ENCODE measurements around the gene PIM3.

The PIM3 gene

DNA sequence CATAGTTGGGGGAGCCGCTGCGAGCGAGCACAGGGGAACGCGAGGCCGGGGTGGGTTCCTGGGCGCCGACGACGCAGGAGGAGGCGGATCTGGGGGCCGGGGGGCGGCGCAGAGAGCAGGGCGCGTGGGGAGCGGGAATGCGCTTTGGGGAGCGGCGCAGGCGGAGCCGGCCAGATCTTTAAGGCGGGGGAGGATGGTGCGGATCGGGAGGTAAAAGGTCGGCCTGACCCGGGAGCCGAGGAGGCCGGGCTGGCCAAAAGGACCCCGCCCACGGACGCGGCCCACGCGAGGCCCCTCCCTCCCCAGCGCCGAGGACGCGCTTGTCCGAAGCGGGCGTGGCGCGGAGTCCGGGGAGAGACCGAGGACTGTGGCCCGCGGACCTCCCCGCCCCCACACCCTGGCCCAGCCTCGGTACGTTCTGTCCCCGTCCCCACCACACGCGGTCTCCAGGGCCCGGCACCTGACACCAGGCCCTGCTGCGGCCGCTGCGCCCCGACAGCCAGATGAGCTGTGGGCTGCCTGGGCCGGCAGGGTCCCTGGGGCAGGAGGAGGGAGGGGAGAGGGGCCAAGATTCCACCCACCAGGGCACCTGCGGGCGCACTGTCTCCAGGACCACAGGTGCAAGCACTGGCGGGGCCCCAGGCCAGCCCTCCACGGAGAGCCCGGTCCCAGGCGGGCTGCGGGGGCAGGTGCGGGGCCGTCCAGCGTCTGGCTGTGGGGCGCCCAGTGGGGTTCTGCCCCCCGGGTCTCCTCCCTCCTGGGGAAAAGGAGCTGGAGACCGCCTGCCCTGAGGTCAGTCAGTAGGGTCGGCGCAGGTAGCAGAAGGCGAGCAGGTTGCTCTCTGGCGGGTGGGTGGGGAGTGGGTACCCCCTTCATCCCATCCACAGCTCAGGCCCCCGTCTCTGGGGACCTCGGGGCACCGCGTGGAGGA, 10.9 kb downstream of the PIM3 start:
- no peak for TF ChIP-seq CTCF (IDR thresholded peaks at IDR 0.05; ENCODE audit: control insufficient read depth, insufficient read depth, low read depth, low read length, missing control alignments)
- no peak for DNase-seq (ENCODE audit: low read depth)
- H3K4me3 ChIP-seq (ENCODE audit: control insufficient read depth, low read depth, low read length): peak overlapping the region; percentile 56

GRCh38 chr22:49972163-49973017, 11.8 kb downstream of the PIM3 start:
- no peak for DNase-seq (ENCODE audit: low read depth)
- TF ChIP-seq CTCF (IDR thresholded peaks at IDR 0.05; ENCODE audit: control insufficient read depth, insufficient read depth, low read depth, low read length, missing control alignments): no peak
- H3K4me3 ChIP-seq (ENCODE audit: control insufficient read depth, low read depth, low read length): no peak overlapping the region

DNA sequence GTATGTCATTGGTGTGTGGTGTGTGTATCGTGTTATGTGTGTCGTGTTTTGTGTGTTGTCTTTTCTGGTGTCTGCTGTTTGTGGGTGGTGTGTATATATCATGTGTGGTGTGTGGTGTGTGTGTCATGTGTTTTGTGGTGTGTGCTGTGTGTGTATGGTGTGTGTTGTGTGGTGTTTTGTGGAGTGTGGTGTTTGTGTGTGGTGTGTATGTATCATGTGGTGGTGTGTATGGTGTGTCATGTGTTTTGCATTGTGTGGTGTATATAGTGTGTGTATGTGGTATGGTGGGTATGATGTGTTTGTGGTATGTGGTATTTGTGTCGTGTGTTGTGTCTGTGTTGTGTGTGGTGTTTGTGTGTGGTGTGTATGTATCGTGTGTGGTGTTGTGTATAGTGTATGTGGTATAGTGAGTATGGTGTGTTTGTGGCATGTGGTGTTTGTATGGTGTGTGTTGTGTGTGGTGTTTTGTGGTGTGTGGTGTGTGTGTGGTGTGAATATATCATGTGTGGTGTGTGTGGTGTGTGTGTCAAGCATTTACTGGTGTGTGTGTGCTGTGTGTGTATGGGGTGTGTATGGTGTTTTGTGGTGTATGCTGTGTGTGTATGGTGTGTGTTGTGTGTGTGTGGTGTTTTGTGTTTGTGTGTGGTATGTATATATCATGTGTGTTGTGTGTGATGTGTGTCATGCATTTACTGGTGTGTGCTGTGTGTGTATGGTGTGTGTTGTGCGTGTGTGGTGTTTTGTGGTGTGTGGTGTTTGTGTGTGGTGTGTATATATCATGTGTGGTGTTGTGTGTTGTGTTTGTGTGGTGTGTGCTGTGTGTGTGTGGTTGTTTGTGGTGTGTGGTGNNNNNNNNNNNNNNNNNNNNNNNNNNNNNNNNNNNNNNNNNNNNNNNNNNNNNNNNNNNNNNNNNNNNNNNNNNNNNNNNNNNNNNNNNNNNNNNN, 12.7 kb downstream of the PIM3 start:
- H3K4me3 ChIP-seq (ENCODE audit: control insufficient read depth, low read depth, low read length): no peak overlapping the region
- TF ChIP-seq CTCF (IDR thresholded peaks at IDR 0.05; ENCODE audit: control insufficient read depth, insufficient read depth, low read depth, low read length, missing control alignments): no peak
- no peak for DNase-seq (ENCODE audit: low read depth)

DNA sequence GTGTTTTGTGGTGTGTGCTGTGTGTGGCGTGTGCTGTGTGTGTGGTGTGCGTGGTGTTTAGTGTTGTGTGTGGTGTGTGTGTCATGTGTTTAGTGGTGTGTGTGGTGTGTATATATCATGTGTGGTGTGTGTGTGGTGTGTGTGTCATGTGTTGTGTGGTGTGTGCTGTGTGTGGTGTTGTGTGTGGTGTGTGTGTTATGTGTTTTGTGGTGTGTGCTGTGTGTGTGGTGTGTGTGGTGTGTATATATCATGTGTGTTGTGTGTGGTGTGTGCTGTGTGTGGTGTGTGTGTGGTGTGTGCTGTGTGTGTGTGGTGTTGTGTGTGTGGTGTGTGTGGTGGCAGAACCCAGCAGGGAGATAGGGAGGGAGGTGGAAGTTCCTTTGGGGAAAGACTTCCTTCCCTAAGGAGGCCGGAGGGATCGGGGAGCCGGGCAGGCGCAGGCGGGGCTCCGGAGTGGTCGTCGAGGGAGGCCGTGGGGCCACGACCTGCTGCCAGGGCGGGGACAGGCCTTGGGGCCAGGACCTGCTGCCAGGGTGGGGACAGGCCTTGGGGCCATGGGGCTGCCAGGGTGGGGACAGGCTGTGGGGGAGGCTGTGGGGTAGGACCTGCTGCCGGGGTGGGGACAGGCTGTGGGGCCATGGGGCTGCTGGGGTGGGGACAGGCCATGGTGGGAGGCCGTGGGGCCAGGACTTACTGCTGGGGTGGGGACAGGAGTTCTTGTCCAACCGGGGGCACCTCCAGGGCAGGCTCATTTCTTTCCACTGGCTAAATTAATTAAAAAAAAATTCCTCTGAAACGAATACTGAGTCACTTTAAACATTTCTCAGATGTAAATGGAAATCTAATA, 15.2 kb downstream of the PIM3 start:
- H3K4me3 ChIP-seq (ENCODE audit: control insufficient read depth, low read depth, low read length): no peak overlapping the region
- TF ChIP-seq CTCF (IDR thresholded peaks at IDR 0.05; ENCODE audit: control insufficient read depth, insufficient read depth, low read depth, low read length, missing control alignments): no peak
- DNase-seq (ENCODE audit: low read depth): no peak

- no peak for TF ChIP-seq CTCF (IDR thresholded peaks at IDR 0.05; ENCODE audit: control insufficient read depth, insufficient read depth, low read depth, low read length, missing control alignments)
- H3K4me3 ChIP-seq (ENCODE audit: control insufficient read depth, low read depth, low read length): no peak overlapping the region
- no peak for DNase-seq (ENCODE audit: low read depth)
Observed at GRCh38 chr22:49976439-49977175, 16.0 kb downstream of the PIM3 start.

Data from AG09309 (cell line).